Type B pancreatic cell (in vitro differentiated cells): ENCODE results near the gene ATP2B2. TPM values are rescaled to one million over a fixed set of nuclear protein-coding genes. Genes with fewer than 3 reads are reported as not detected.
A peak's percentile ranks its signal among the peaks of the same experiment; 100 is the strongest.

Experiments used
- DNase-seq: peaks from one replicate; pipeline ENCODE4 v3.0.0; 2021; ENCODE audit warnings: mixed read lengths; ENCODE audit not compliant: unreplicated experiment; ENCODE audit errors: extremely low spot score
- H3K27ac Mint-ChIP-seq: 2 replicates; pipeline ENCODE4 v1.8.0; 2021; ENCODE audit warnings: mild to moderate bottlenecking, mixed read lengths
- H3K27me3 Mint-ChIP-seq: 2 replicates; pipeline ENCODE4 v1.8.0; 2021; ENCODE audit warnings: mixed read lengths
- H3K36me3 Mint-ChIP-seq: 2 replicates; pipeline ENCODE4 v1.8.0; 2021; ENCODE audit warnings: mixed read lengths
- H3K4me1 Mint-ChIP-seq: one replicate; pipeline ENCODE4 v1.8.0; 2021; ENCODE audit warnings: mixed read lengths; ENCODE audit not compliant: unreplicated experiment
- H3K4me3 Mint-ChIP-seq: 2 replicates; pipeline ENCODE4 v1.8.0; 2021; ENCODE audit warnings: mild to moderate bottlenecking, mixed read lengths
- H3K9me3 Mint-ChIP-seq: 2 replicates; pipeline ENCODE4 v1.8.0; 2021; ENCODE audit warnings: mixed read lengths
- total RNA-seq: library from RNA; stranded (reverse); gene quantifications from 2 replicates; pipeline ENCODE4 v1.2.1, GENCODE V29; 2021; ENCODE audit warnings: low replicate concordance
- TF ChIP-seq, protein P1 (sequence below): fragments of 200-600 bp; sonication (generic); conservative IDR thresholded peaks from 2 replicates; pipeline ENCODE4 v1.5.0; 2021; ENCODE audit warnings: antibody characterized with exemption, mild to moderate bottlenecking

Gene ATP2B2
- total RNA-seq, 1 donor from 2014 or later, result 0.31 TPM

DNA sequence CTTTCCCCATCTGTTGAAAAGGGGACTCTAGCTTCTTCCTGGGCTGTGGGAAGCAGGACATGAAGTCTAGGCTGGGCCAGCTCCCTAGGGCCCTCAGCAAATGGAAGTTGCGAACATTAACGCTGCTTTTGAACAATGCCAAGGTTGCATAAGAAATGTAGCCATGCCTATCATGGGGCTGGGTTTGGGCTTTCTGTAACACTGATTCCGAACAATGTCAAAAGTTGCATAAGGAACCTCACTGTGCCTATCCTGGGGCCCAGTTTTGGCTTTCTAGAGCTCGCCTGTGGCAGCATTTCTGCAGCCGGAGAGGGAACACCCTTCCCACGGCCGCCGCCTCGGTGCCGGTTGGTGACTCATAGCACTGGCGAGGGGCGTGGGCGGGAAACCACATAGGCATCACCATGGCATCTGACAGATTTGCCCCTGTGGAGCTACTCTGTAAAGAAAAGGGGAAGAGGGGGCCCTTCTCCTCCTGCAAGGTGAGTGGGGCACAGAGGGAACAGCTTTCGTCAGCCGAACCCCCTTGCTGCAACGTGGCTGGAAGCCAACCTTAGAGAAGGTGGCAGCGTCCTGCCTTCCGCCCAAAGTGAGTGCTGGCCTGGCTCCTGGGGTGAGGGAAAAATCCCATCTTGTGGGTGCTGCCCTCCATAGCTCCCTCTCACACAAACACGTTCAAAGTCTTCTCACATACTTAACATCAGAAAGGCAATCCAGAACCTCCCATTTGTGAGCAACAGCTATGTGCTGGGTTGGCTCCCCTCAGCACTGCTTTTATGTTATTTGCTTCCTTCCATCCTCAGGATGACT lies 46.6 kb upstream of the ATP2B2 start:
- H3K36me3 Mint-ChIP-seq, result no peaks in the 10 kb centered on the region
- no peak overlapping the region for H3K4me3 Mint-ChIP-seq
- DNase-seq, result peak; percentile 62
- H3K27ac Mint-ChIP-seq, result no peak overlapping the region
- H3K27me3 Mint-ChIP-seq, result peaks cover 17% of the 10 kb centered on the region
- TF ChIP-seq, protein P1, sequence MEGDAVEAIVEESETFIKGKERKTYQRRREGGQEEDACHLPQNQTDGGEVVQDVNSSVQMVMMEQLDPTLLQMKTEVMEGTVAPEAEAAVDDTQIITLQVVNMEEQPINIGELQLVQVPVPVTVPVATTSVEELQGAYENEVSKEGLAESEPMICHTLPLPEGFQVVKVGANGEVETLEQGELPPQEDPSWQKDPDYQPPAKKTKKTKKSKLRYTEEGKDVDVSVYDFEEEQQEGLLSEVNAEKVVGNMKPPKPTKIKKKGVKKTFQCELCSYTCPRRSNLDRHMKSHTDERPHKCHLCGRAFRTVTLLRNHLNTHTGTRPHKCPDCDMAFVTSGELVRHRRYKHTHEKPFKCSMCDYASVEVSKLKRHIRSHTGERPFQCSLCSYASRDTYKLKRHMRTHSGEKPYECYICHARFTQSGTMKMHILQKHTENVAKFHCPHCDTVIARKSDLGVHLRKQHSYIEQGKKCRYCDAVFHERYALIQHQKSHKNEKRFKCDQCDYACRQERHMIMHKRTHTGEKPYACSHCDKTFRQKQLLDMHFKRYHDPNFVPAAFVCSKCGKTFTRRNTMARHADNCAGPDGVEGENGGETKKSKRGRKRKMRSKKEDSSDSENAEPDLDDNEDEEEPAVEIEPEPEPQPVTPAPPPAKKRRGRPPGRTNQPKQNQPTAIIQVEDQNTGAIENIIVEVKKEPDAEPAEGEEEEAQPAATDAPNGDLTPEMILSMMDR, result no peak
- H3K9me3 Mint-ChIP-seq, result no peaks in the 10 kb centered on the region
- H3K4me1 Mint-ChIP-seq, result no peaks in the 10 kb centered on the region

DNA sequence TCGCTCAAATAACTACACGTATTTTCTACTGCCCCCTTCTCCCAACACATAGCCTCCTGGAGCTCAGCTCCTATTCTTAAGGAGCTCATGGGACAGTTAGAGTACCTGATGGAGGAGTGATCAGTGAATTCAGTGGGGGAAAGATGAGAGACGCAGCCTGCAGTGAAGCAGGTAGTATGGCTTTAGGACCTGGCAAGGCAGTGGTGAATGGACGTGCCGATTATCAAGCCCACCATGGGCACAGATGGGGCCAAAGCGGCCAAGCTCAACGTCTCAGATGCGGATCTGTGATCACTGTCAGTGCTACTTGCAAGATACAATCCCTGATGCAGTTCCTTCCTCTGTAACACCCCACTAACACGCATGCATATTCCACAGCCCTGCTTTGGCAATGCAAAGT lies 45.8 kb upstream of the ATP2B2 start:
- Mint-ChIP-seq H3K4me1 (no peaks in the 10 kb centered on the region), H3K36me3 (no peaks in the 10 kb centered on the region), H3K4me3 (no peak overlapping the region), H3K27ac (no peak overlapping the region), H3K27me3 (peaks cover 14% of the 10 kb centered on the region), H3K9me3 (no peaks in the 10 kb centered on the region)
- peak; percentile 39 for DNase-seq
- TF ChIP-seq, protein P1, result no peak

DNA sequence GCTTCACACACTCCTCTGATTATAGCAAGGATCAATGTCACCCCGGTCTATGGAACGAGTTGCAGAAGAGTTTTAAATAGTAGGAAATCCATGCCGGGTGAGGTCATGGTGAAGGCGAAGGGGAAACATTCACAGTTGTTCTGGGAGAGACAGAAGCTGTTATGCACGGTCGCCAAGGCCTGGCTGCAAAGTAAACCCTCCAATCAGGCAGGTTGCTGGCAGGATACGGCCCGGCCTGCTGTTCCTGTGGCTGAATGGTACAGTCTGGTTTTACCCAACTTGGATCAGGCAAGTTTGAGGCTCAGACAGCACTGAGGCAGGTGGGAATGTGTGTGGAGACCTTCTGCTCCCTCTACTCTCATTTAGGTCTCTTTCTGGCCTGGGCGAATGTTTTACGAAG lies 45.3 kb upstream of the ATP2B2 start:
- DNase-seq, result peak; percentile 45
- Mint-ChIP-seq H3K27me3 (peaks cover 14% of the 10 kb centered on the region), H3K4me3 (no peak overlapping the region), H3K36me3 (no peaks in the 10 kb centered on the region), H3K4me1 (no peaks in the 10 kb centered on the region), H3K9me3 (no peaks in the 10 kb centered on the region), H3K27ac (no peak overlapping the region)
- TF ChIP-seq, protein P1, result no peak

DNA sequence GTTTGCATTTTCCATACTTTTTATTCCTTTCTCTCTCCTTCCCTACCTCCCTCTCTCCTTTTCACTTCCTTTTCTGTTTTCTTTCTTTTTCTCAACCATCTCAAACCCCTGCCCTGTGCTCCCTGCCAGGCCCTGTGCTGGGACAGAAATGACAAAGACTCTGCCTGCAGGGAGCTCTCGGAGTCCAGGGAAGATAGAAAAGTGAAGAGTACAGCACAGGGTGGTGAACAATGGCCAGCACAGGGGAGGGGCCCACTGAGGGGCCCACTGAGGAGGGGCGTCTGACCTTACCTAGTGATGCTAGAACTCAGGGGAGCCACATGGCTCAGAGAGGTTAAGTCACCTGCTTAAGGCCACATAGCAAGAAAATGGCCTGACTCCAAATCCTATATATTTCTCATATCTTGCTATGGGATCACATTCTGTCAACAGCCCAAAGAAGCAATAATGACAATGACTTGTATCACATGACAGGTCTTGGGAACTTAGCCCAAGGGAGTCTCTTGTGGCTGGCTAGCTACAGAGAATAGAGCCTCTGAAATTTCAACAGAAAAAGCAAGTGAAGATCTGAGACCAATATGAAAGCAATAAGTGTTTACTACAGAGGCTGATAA lies 44.3 kb upstream of the ATP2B2 start:
- Mint-ChIP-seq H3K4me3 (no peak overlapping the region), H3K4me1 (no peaks in the 10 kb centered on the region), H3K27ac (no peak overlapping the region), H3K27me3 (peaks cover 14% of the 10 kb centered on the region), H3K9me3 (no peaks in the 10 kb centered on the region), H3K36me3 (no peaks in the 10 kb centered on the region)
- TF ChIP-seq, protein P1, result no peak
- peak; percentile 45 for DNase-seq

DNA sequence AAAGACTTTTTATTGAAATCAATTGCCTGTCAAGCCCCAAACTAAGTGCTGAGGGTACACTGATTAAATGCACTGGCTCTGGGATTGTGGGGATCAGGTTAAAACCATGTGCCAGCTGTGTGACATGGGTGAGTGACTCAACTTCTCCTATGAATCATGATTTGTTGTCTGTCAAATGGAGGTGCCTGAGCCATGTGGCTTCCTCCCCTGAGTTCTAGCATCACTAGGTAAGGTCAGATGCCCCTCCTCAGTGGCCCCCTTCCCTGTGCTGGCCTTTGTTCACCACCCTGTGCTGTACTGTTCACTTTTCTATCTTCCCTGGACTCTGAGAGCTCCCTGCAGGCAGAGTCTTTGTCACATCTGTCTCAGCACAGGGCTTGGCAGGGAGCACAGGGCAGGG lies 43.6 kb upstream of the ATP2B2 start:
- Mint-ChIP-seq H3K27me3 (peaks cover 14% of the 10 kb centered on the region), H3K9me3 (no peaks in the 10 kb centered on the region), H3K27ac (no peak overlapping the region), H3K36me3 (no peaks in the 10 kb centered on the region), H3K4me3 (no peak overlapping the region), H3K4me1 (no peaks in the 10 kb centered on the region)
- peak; percentile 13 for DNase-seq
- TF ChIP-seq, protein P1, result no peak
